HEK293T (cell line): Measurements from ENCODE around the gene AGFG2.

Experiments used
- CTCF ChIA-PET: fragments of 350-600 bp; formaldehyde crosslinking; extraction: SDS; loops from one replicate; lab custom pipeline; 2021; ENCODE audit warnings: antibody characterized with exemption, inconsistent platforms; lab: Yijun Ruan, JAX
- POLR2A ChIA-PET: fragments of 350-600 bp; formaldehyde crosslinking; extraction: SDS; loops from one replicate; lab custom pipeline; 2020; ENCODE audit warnings: antibody characterized with exemption, inconsistent platforms; lab: Yijun Ruan, JAX
- DNase-seq: peaks from one replicate; pipeline ENCODE4 v3.0.0; 2012; ENCODE audit warnings: mixed read lengths; ENCODE audit errors: extremely low spot score
- ARNT ChIP-seq: fragments of 450-650 bp; IDR thresholded peaks from 2 replicates; pipeline ENCODE4 v1.6.1; 2017; ENCODE audit warnings: mild to moderate bottlenecking
- BHLHE40 ChIP-seq: fragments of 450-650 bp; IDR thresholded peaks from 2 replicates; pipeline ENCODE4 v1.6.1; 2016; ENCODE audit warnings: mild to moderate bottlenecking, moderate library complexity, borderline replicate concordance
- CTBP1 ChIP-seq: fragments of 450-650 bp; IDR thresholded peaks from 2 replicates; pipeline ENCODE4 v1.6.1; 2016; ENCODE audit warnings: borderline replicate concordance
- ELF4 ChIP-seq: fragments of 450-650 bp; IDR thresholded peaks from 2 replicates; pipeline ENCODE4 v1.6.1; 2017; ENCODE audit warnings: antibody characterized with exemption
- FOXA1 ChIP-seq: fragments of 450-650 bp; IDR thresholded peaks from 2 replicates; pipeline ENCODE4 v1.6.1; 2016; ENCODE audit warnings: mild to moderate bottlenecking
- FOXK2 ChIP-seq: fragments of 450-650 bp; IDR thresholded peaks from 2 replicates; pipeline ENCODE4 v1.6.1; 2016; ENCODE audit warnings: mild to moderate bottlenecking
- FOXM1 ChIP-seq: fragments of 450-650 bp; IDR thresholded peaks from 2 replicates; pipeline ENCODE4 v1.6.1; 2017; ENCODE audit warnings: mild to moderate bottlenecking, borderline replicate concordance
- HDGF ChIP-seq: fragments of 450-650 bp; IDR thresholded peaks from 2 replicates; pipeline ENCODE4 v1.6.1; 2017; ENCODE audit warnings: antibody characterized with exemption, borderline replicate concordance
- L3MBTL2 ChIP-seq: fragments of 450-650 bp; conservative IDR thresholded peaks from 2 replicates; pipeline ENCODE4 v1.6.1; 2016; ENCODE audit warnings: mild to moderate bottlenecking
- LEF1 ChIP-seq: fragments of 450-650 bp; IDR thresholded peaks from 2 replicates; pipeline ENCODE4 v1.6.1; 2017; ENCODE audit warnings: mild to moderate bottlenecking, borderline replicate concordance
- NFRKB ChIP-seq: fragments of 450-650 bp; IDR thresholded peaks from 2 replicates; pipeline ENCODE4 v1.6.1; 2016; ENCODE audit warnings: mild to moderate bottlenecking, moderate library complexity
- PKNOX1 ChIP-seq: fragments of 450-650 bp; IDR thresholded peaks from 2 replicates; pipeline ENCODE4 v1.6.1; 2016
- SP1 ChIP-seq: fragments of 450-650 bp; IDR thresholded peaks from 2 replicates; pipeline ENCODE4 v1.6.1; 2017
- SUZ12 ChIP-seq: fragments of 450-650 bp; IDR thresholded peaks from 2 replicates; pipeline ENCODE4 v1.6.1; 2016; ENCODE audit warnings: mild to moderate bottlenecking
- TARDBP ChIP-seq: fragments of 450-650 bp; IDR thresholded peaks from 2 replicates; pipeline ENCODE4 v1.6.1; 2016
- ZNF384 ChIP-seq: fragments of 450-650 bp; IDR thresholded peaks from 2 replicates; pipeline ENCODE4 v1.6.1; 2016

The AGFG2 gene

GRCh38 chr7:100510437-100511239, 28.4 kb upstream of the AGFG2 start:
- ChIA-PET CTCF (interaction anchor here (0.7 kb wide), 1 partner anchor 179 kb away, joined by 4 read pairs; no protein-coding TSS in a partner anchor), POLR2A (no interaction called here)
- no peak for TF ChIP-seq L3MBTL2
- TF ChIP-seq FOXK2, result no peak
- no peak for TF ChIP-seq SP1
- TF ChIP-seq HDGF, result no peak
- no peak for TF ChIP-seq NFRKB
- TF ChIP-seq CTBP1, result no peak
- no peak for TF ChIP-seq FOXM1
- TF ChIP-seq SUZ12, result no peak
- no peak for TF ChIP-seq TARDBP
- TF ChIP-seq PKNOX1, result no peak
- TF ChIP-seq ZNF384, result no peak
- TF ChIP-seq ARNT, result no peak
- no peak for TF ChIP-seq ELF4
- no peak for DNase-seq

GRCh38 chr7:100513212-100513810, 25.7 kb upstream of the AGFG2 start:
- ChIA-PET POLR2A (no interaction called here), CTCF (no interaction called here)
- no peak for DNase-seq
- TF ChIP-seq TARDBP (no peak), FOXA1 (no peak), ZNF384 (no peak), BHLHE40 (no peak), CTBP1 (no peak)

GRCh38 chr7:100515072-100515532, 23.9 kb upstream of the AGFG2 start:
- no peak for DNase-seq
- ChIA-PET POLR2A (no interaction called here), CTCF (interaction anchor here (1.0 kb wide), 1 partner anchor 18 kb away, joined by 3 read pairs; no protein-coding TSS in a partner anchor)
- TF ChIP-seq BHLHE40 (no peak), FOXK2 (no peak), ZNF384 (no peak), SP1 (no peak), FOXA1 (no peak), FOXM1 (no peak)

GRCh38 chr7:100516135-100516812, 22.7 kb upstream of the AGFG2 start:
- TF ChIP-seq SUZ12 (no peak), FOXK2 (no peak), ELF4 (no peak), ZNF384 (no peak), FOXA1 (no peak), SP1 (no peak), FOXM1 (no peak), HDGF (no peak)
- DNase-seq, result no peak
- CTCF ChIA-PET, result interaction anchor here (1.0 kb wide), 1 partner anchor 19 kb away, joined by 3 read pairs; no protein-coding TSS in a partner anchor
- POLR2A ChIA-PET, result interaction anchor here (1.3 to 2.3 kb wide), 2 partner anchors 23 to 80 kb away, joined by 4 to 6 read pairs; partner anchors contain the start of genes AGFG2 and PPP1R35

GRCh38 chr7:100517305-100517704, 21.7 kb upstream of the AGFG2 start:
- CTCF ChIA-PET, result no interaction called here
- POLR2A ChIA-PET, result interaction anchor here (1.3 to 2.3 kb wide), 2 partner anchors 22 to 81 kb away, joined by 4 to 6 read pairs; partner anchors contain the start of genes AGFG2 and PPP1R35
- TF ChIP-seq L3MBTL2, result no peak
- no peak for TF ChIP-seq ELF4
- TF ChIP-seq FOXK2, result no peak
- no peak for TF ChIP-seq FOXA1
- no peak for TF ChIP-seq FOXM1
- no peak for TF ChIP-seq ARNT
- no peak for TF ChIP-seq PKNOX1
- TF ChIP-seq BHLHE40, result no peak
- no peak for TF ChIP-seq HDGF
- TF ChIP-seq SUZ12, result no peak
- TF ChIP-seq CTBP1, result no peak
- TF ChIP-seq ZNF384, result no peak
- TF ChIP-seq LEF1, result no peak
- no peak for TF ChIP-seq TARDBP
- TF ChIP-seq SP1, result no peak
- no peak for TF ChIP-seq NFRKB
- DNase-seq, result no peak

GRCh38 chr7:100519580-100519979, 19.4 kb upstream of the AGFG2 start:
- TF ChIP-seq SUZ12 (no peak), ELF4 (no peak), BHLHE40 (no peak), HDGF (no peak), L3MBTL2 (no peak)
- no peak for DNase-seq
- POLR2A ChIA-PET, result interaction anchor here (0.8 kb wide), 1 partner anchor 67 kb away, joined by 3 read pairs; the partner anchor contains the start of gene FBXO24
- CTCF ChIA-PET, result interaction anchor here (0.7 kb wide), 2 partner anchors 14 to 50 kb away, joined by 3 read pairs; no protein-coding TSS in a partner anchor
